Lower leg skin (tissue), 4 donors: ENCODE results near the gene HUS1B. TPM values are rescaled to one million over a fixed set of nuclear protein-coding genes. Genes with fewer than 3 reads are reported as not detected.
"Not testable (repeated sequence)": the region's sequence is repeated elsewhere in the genome, so short reads cannot be mapped to it uniquely, and the experiment has no call there.

Source experiments
- DNase-seq, 2 donors: peaks; one replicate each; pipeline ENCODE4 v3.0.0-alpha.2; 2019; ENCODE audit warnings: low spot score in 2 of 2
- H3K4me3 ChIP-seq: fragments of 200-600 bp; sonication (generic); 2 replicates; pipeline ENCODE4 v1.5.1; 2017; ENCODE audit warnings: mild to moderate bottlenecking, low read depth; ENCODE audit not compliant: poor library complexity, severe bottlenecking
- POLR2A ChIP-seq, 2 donors: fragments of 450-650 bp; IDR thresholded peaks; one replicate each; pipeline ENCODE4 v1.6.1; 2016 to 2017; ENCODE audit warnings: antibody characterized with exemption in 2 of 2, mild to moderate bottlenecking in 1 of 2, moderate library complexity in 1 of 2
- WGBS, 2 donors: methylation state at CpG; one replicate each; pipeline ENCODE4 v1.1.5; 2018; 5-methylcytosine and 5-hydroxymethylcytosine counted together
- intact Hi-C: fragments of 100-400 bp; cut with DNase I; formaldehyde crosslinking; loops from one replicate; pipeline ENCODE4 v1.15.0; 2023; ENCODE audit warnings: low total_unique reads
- total RNA-seq, 4 donors: library from RNA; depleted of rRNA; stranded (reverse); fragments of >200 nt; gene quantifications; one replicate each; pipeline ENCODE4 v1.1.0, GENCODE V29; 2016
- TF ChIP-seq, protein P1 (sequence below), 3 donors: fragments of 450-650 bp; IDR thresholded peaks; one replicate each; pipeline ENCODE4 v1.5.1; 2016; ENCODE audit warnings: antibody characterized with exemption in 3 of 3, mild to moderate bottlenecking in 3 of 3, moderate library complexity in 2 of 3

Gene HUS1B
- total RNA-seq, 4 donors from 2014 or later = 0.49 to 1.5 (median 0.72) TPM; not detected in 1

DNA sequence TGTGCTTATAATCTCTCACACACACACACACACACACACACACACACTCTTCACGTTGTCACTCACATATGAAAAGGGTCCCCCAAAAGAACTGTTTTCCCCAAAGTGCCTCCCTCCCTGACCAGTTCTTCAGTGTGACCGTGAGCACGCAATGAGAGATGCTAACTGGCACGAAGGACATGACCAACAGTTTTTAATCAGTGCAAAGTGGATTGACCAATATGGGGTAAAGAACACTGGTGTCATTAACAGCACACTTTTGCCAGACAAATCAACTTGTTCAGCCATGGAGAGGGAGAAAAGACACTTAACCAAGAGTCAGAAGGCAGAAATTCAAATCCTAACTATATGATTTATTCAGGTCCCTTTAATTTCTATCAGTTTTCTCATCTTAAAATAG is 21.0 kb upstream of the HUS1B start:
- no peak for DNase-seq
- TF ChIP-seq POLR2A (IDR thresholded peaks at IDR 0.05) = no peak
- TF ChIP-seq, protein P1, sequence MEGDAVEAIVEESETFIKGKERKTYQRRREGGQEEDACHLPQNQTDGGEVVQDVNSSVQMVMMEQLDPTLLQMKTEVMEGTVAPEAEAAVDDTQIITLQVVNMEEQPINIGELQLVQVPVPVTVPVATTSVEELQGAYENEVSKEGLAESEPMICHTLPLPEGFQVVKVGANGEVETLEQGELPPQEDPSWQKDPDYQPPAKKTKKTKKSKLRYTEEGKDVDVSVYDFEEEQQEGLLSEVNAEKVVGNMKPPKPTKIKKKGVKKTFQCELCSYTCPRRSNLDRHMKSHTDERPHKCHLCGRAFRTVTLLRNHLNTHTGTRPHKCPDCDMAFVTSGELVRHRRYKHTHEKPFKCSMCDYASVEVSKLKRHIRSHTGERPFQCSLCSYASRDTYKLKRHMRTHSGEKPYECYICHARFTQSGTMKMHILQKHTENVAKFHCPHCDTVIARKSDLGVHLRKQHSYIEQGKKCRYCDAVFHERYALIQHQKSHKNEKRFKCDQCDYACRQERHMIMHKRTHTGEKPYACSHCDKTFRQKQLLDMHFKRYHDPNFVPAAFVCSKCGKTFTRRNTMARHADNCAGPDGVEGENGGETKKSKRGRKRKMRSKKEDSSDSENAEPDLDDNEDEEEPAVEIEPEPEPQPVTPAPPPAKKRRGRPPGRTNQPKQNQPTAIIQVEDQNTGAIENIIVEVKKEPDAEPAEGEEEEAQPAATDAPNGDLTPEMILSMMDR (IDR thresholded peaks at IDR 0.05) = no peak
- WGBS, 2 donors = 94 to 96% methylated on average over 4 of the region's 4 CpGs
- intact Hi-C loops = no loop called here
- no peak overlapping the region for H3K4me3 ChIP-seq

GRCh38 chr6:674956-675355 is 18.1 kb upstream of the HUS1B start:
- DNase-seq = no peak
- H3K4me3 ChIP-seq = no peak overlapping the region
- WGBS, 2 donors = 78 to 86% methylated on average over 3 of the region's 3 CpGs
- TF ChIP-seq POLR2A (IDR thresholded peaks at IDR 0.05) = no peak
- TF ChIP-seq, protein P1 (IDR thresholded peaks at IDR 0.05) = no peak
- intact Hi-C loops = no loop called here

GRCh38 chr6:674406-674805 is 17.5 kb upstream of the HUS1B start:
- no peak overlapping the region for H3K4me3 ChIP-seq
- DNase-seq = no peak
- intact Hi-C loops = no loop called here
- TF ChIP-seq, protein P1 (IDR thresholded peaks at IDR 0.05) = no peak
- TF ChIP-seq POLR2A (IDR thresholded peaks at IDR 0.05) = no peak

DNA sequence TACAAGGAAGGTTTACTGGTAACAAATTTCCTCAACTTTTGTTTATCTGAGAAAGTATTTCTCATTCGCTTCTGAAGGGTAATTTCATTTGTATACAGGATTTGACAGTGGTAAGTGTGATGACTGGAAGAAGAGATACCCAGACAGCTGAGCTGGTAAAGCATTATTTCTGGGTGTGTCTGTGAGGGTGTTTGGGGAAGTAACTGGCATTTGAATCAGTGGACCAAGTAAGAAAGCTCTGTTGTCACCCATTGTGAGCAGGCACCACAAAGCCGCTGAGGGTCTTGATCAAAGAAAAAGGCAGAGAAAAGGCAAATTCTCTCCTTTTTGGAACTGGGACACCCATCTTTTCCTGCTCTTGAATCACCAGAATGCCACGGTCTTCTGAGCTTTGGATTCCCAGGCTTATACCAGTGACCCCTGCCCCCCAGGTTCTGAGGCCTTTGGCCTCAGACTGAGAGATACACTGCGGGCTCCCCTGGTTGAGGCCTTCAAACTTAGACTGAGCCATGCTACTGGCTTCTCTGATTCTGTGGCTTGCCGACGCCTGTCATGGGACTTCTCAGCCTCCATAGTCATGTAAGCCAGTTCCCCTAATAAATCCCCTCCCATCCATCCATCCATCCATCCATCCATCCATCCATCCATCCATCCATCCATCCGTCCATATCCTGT is 10.5 kb upstream of the HUS1B start:
- 94 to 100% methylated on average over 1 to 7 of the region's 7 CpGs for WGBS, 2 donors
- DNase-seq = no peak
- intact Hi-C loops = no loop called here
- TF ChIP-seq POLR2A (IDR thresholded peaks at IDR 0.05) = no peak
- TF ChIP-seq, protein P1 (IDR thresholded peaks at IDR 0.05) = no peak
- H3K4me3 ChIP-seq = no peak overlapping the region

DNA sequence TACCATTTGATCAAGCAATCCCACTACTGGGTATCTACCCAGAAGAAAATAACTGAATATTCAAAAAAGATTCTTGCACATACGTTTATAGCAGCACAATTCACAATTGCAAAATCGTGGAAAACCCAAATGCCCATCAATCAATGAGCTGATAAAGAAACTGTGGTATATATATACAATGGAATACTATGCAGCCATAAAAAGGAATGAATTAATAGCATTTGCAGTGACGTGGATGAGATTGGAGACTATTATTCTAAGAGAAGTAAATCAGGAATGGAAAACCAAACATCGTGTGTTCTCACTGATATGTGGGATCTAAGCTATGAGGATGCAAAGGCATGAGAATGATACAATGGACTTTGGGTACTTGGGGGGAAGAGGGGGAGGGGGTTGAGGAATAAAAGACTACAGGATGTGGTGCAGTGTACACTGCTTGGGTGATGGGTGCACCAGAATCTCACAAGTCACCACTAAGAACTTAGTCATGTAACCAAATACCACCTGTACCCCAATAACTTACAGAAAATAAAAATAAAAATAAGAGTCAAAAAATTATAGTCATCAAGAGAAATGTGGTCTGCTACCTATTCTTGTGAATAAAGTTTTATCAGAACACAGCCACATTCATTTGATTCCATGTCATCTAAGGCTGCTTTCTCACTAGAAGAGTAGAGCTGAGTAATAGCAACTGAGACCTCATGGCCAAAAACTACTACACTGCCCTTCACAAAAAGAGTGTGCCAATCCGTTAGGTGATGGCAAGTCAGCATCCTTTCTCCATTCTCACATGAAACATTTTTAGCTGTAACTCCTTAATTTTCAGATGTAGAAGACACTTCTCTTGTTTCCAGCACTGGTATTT is 8.7 kb upstream of the HUS1B start:
- intact Hi-C loops = no loop called here
- 92 to 94% methylated on average over 5 of the region's 5 CpGs for WGBS, 2 donors
- no peak overlapping the region for H3K4me3 ChIP-seq
- DNase-seq = no peak
- no peak for TF ChIP-seq POLR2A (IDR thresholded peaks at IDR 0.05)
- TF ChIP-seq, protein P1 (IDR thresholded peaks at IDR 0.05) = no peak

DNA sequence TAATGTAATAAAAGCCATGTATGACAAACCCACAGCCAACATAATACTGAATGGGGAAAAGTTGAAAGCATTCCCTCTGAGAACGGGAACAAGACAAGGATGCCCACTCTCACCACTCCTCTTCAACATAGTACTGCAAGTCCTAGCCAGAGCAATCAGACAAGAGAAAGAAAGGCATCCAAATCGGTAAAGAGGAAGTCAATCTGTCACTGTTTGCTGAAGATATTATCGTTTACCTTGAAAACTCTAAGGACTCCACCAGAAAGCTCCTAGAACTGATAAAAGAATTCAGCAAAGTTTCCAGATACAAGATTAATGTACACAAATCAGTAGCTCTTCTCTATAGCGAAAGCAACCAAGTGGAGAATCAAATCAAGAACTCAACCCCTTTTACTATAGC is 6.9 kb upstream of the HUS1B start:
- DNase-seq, H3K4me3 ChIP-seq, intact Hi-C loops: not testable (repeated sequence)
- 86 to 89% methylated on average over 4 of the region's 4 CpGs for WGBS, 2 donors
